ENCODE results near the gene SLIT3. TPM values are rescaled to one million over a fixed set of nuclear protein-coding genes. Genes with fewer than 3 reads are reported as not detected.

SLIT3 gene
- total RNA-seq, 1 donor from 2014 or later: 56.6 TPM

- Mint-ChIP-seq H3K27ac (no peak overlapping the region), H3K36me3 (peaks cover 25% of the 10 kb centered on the region), H3K9me3 (no peaks in the 10 kb centered on the region), H3K4me1 (ENCODE audit: unreplicated experiment) (peaks cover 35% of the 10 kb centered on the region), H3K4me3 (no peak overlapping the region), H3K27me3 (peaks cover 16% of the 10 kb centered on the region)
- no peak for TF ChIP-seq CTCF (conservative IDR thresholded peaks at IDR 0.05)
- DNase-seq (ENCODE audit: extremely low spot score, unreplicated experiment): no peak
Observed at GRCh38 chr5:169248996-169249395, 51.9 kb downstream of the SLIT3 start.

GRCh38 chr5:169248550-169248949, 52.4 kb downstream of the SLIT3 start:
- H3K4me3 Mint-ChIP-seq: no peak overlapping the region
- TF ChIP-seq CTCF (conservative IDR thresholded peaks at IDR 0.05): no peak
- H3K4me1 Mint-ChIP-seq (ENCODE audit: unreplicated experiment): peaks cover 31% of the 10 kb centered on the region
- peaks cover 16% of the 10 kb centered on the region for H3K27me3 Mint-ChIP-seq
- peaks cover 25% of the 10 kb centered on the region for H3K36me3 Mint-ChIP-seq
- DNase-seq (ENCODE audit: extremely low spot score, unreplicated experiment): no peak
- no peak overlapping the region for H3K27ac Mint-ChIP-seq
- H3K9me3 Mint-ChIP-seq: no peaks in the 10 kb centered on the region

- peaks cover 5% of the 10 kb centered on the region for H3K9me3 Mint-ChIP-seq
- DNase-seq (ENCODE audit: extremely low spot score, unreplicated experiment): no peak
- peaks cover 12% of the 10 kb centered on the region for H3K4me1 Mint-ChIP-seq (ENCODE audit: unreplicated experiment)
- TF ChIP-seq CTCF (conservative IDR thresholded peaks at IDR 0.05): no peak
- H3K4me3 Mint-ChIP-seq: no peak overlapping the region
- H3K36me3 Mint-ChIP-seq: peaks cover 28% of the 10 kb centered on the region
- H3K27ac Mint-ChIP-seq: no peak overlapping the region
- peaks cover 3% of the 10 kb centered on the region for H3K27me3 Mint-ChIP-seq
Observed at GRCh38 chr5:169244812-169245211, 56.1 kb downstream of the SLIT3 start.

GRCh38 chr5:169243651-169244422, 57.1 kb downstream of the SLIT3 start:
- TF ChIP-seq CTCF (conservative IDR thresholded peaks at IDR 0.05): no peak
- H3K36me3 Mint-ChIP-seq: peaks cover 30% of the 10 kb centered on the region
- H3K4me3 Mint-ChIP-seq: no peak overlapping the region
- H3K27ac Mint-ChIP-seq: no peak overlapping the region
- H3K27me3 Mint-ChIP-seq: no peaks in the 10 kb centered on the region
- peaks cover 7% of the 10 kb centered on the region for H3K4me1 Mint-ChIP-seq (ENCODE audit: unreplicated experiment)
- H3K9me3 Mint-ChIP-seq: peaks cover 5% of the 10 kb centered on the region
- no peak for DNase-seq (ENCODE audit: extremely low spot score, unreplicated experiment)

- no peak for TF ChIP-seq CTCF (conservative IDR thresholded peaks at IDR 0.05)
- H3K4me3 Mint-ChIP-seq: no peak overlapping the region
- no peak for DNase-seq (ENCODE audit: extremely low spot score, unreplicated experiment)
- peaks cover 29% of the 10 kb centered on the region for H3K36me3 Mint-ChIP-seq
- H3K4me1 Mint-ChIP-seq (ENCODE audit: unreplicated experiment): no peaks in the 10 kb centered on the region
- no peaks in the 10 kb centered on the region for H3K27me3 Mint-ChIP-seq
- H3K9me3 Mint-ChIP-seq: peaks cover 8% of the 10 kb centered on the region
- H3K27ac Mint-ChIP-seq: no peak overlapping the region
Observed at GRCh38 chr5:169242849-169243186, 58.1 kb downstream of the SLIT3 start.
